Measurements from ENCODE around the gene MPC1.
A peak's percentile ranks its signal among the peaks of the same experiment; 100 is the strongest.

The MPC1 gene

GRCh38 chr6:166382933-166383801, at the start of gene MPC1:
Gene MPC1 (minus strand): TSS chr6:166382940. CDS start chr6:166382876, 64 bp downstream.
- peak; percentile 93 for DNase-seq

DNA sequence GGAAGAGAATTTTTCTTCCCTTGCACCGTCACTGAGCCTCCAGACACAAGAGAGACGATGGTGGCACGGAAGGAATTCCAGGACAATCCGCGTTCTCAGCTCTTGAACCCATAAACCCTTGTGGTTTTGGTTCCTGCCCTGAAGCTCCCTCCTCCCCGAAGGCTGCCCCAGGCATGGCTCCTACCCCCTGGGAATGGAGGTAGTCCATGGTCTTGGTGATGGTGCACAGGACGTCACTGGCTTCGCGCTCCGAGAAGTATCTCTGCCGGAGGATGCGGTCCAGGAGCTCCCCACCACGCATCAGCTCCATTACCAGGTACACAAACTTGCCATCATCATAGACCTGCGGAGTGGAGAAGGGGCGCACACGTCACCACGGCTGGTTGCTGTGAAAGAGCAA, 47.5 kb upstream of the MPC1 start:
- DNase-seq = no peak

- no peak for DNase-seq
Measured at GRCh38 chr6:166424431-166424830, 41.7 kb upstream of the MPC1 start.

GRCh38 chr6:166423781-166424180, 41.0 kb upstream of the MPC1 start:
- no peak for DNase-seq

DNA sequence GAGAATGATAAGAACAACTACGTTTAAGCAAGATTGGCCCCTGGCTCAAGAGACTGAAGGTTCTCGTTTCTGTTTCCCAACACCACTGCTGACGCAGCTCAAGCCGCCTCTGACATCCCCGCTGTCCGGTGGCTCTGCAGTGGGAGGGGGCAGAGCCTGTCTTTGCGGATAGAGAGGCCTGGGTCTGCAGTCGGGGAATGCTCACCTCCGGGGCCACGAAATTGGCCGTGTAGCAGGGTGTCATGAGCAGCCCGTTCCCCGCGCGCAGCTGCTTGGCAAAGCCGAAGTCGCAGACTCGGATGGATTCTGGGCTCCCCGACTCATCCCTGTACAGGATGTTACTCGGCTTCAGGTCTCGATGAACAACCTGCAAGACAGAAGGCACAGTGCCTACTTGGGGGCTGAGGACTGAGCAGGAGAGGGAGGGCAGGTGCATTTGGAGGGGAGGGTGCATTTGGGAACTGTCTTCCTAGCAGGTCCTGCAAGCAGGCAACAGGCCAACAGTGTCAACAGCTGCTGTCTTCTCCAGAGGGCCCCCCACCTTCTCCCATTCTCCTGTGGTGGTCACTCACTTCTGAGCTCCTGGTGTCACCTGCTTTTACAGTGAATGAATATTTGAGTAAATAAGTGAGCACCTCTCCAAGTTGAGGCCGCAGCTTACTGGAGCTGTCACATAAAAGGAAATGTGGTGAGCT, 40.5 kb upstream of the MPC1 start:
- DNase-seq = no peak

GRCh38 chr6:166422201-166422940, 39.6 kb upstream of the MPC1 start:
- DNase-seq = no peak

- DNase-seq = no peak
Measured at GRCh38 chr6:166420351-166420750, 37.6 kb upstream of the MPC1 start.

GRCh38 chr6:166419717-166420116, 37.0 kb upstream of the MPC1 start:
- no peak for DNase-seq

DNA sequence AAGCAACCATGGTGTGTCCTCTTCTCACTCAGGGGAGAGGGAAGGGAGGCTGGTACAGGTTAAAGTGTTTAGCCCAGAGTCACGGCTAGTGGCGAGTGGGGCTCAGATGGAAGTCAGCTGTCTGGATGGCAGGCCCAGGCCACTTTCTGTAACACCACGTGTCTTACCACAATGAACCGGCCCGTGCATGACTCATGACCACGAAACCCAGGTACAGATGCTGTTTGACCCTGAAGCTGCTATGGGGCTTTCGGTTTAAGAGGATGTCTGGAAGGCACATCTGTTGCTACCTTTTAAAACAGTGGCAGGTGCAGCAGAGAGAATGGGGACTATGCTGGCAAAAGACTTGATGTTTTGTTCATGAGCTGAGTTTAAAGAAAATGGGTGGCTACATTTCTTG, 36.5 kb upstream of the MPC1 start:
- peak; percentile 38 for DNase-seq

DNA sequence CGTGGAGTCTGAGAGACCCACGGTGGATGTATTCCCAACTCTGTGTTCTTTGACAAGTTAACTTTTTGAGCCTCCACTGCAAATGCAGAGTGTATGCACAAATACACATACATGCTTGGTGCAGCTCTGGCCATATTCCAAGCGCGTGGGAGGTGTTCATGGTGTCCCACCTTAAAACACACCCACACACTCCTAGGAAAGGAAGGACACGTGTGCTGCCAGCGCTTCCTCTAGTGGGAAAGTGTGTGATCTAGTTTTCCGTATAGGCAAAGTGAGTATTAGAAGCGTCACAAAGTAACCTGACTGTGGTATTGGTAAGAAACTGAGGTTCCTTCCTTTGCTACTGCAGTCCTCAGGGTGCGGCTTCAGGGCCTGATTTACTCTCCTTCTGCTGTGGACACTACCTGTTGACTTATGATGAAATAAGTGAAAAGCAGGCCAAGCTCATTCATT, 36.0 kb upstream of the MPC1 start:
- DNase-seq = no peak

GRCh38 chr6:166417285-166417691, 34.5 kb upstream of the MPC1 start:
- peak; percentile 34 for DNase-seq

- no peak for DNase-seq
Measured at GRCh38 chr6:166415833-166416347, 33.1 kb upstream of the MPC1 start.

DNA sequence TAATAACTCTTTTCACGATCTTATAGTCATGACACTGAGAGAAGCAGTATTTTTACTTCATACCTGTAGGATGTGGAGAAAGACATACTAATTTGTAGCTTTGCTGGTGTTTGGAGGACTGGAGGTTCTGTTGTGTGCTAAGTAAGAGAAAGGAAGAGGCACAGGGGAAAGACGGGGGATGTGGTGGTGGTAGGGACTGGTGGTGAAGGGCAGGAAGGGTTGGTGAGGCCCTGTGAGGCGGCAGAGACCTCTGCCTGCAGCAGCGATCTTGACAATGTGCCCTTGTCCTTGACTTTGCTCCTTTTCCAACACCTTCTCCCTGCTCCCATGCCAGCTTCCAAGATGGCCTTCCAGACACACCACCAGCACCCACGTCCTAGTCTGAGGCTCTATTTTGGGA, 32.6 kb upstream of the MPC1 start:
- DNase-seq = peak; percentile 17

DNA sequence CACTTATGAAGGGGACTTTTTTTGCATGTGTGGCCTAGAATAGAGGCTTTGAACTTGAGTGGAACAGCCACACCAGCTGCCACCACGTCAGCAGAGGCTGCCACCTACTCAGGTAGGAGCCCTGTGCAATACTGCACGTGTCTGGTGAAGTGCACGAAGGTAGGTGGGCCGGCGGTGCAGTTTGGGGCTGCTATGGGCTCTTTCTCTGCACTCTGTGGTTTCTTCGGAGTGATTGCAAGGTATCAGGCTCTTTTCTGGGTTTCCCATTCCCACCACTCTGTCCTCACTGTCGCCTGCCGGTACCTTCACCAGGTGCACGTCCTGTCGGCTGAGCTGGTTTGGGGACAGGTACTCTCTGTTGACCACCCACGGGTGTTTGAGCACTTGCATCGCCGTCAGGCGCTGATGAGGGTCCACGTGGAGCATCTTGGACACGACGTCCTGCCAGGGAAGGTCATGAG, 30.8 kb upstream of the MPC1 start:
- DNase-seq = peak; percentile 11

DNA sequence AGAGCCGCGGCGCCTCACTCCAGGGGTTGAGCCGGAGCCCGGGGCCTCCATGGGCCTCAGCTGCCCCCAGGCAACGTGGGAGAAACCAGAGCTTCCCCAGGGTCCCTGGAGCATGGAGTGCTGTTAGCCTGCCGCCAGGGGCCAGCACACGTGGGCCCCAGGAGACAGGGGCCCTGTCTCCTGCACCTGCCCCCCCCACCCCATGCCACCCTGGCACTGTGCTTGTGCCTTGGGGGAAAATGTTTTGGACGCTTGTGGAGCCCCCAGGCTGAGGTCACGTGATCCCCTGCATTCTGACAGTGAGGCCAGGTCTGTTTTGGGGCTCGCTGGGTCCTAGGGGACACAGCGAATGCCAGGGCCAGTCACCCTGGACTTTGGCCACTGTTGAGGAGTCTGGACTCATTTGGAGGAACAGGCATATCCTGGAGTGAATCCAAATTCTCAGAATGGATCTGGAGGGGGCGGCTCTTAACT, 30.2 kb upstream of the MPC1 start:
- no peak for DNase-seq

DNA sequence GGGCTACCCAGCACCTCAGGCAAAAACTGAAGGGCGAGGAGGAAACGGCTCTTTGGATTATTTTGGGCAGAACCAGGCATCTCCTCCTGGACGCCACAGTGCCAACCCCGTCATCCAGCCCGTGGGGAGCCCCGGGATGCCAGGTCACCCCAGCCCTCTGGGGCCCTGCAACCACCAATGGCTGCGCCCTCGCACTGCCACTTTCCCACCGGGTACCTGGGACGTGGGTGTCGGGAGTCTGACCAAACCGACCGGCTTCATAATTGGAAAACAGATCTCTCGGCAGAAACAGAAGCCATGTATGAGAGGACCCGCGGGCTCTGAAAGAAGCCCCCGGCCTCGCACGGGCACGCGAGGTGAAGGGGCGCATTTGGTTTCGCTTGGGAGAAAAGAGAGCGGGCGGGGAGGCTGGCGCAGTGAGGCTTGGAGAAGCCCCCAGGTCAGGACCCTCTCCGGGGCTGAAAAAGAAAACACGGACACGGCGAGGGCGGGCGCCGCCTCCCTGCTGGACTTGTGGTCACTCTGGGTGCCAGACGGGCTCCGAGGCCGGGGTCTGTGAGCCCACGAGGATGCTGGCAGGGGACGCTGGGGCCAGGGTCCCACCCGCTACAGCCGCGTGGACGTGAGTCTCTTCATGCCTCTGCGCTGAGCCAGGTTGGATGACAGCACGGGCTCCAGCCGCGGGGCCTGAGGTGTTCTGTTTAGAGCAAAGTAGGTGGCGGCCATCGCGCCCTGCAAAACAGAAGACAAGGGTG, 29.6 kb upstream of the MPC1 start:
- DNase-seq = no peak

- DNase-seq = peak; percentile 18
Measured at GRCh38 chr6:166411721-166412151, 29.0 kb upstream of the MPC1 start.

DNA sequence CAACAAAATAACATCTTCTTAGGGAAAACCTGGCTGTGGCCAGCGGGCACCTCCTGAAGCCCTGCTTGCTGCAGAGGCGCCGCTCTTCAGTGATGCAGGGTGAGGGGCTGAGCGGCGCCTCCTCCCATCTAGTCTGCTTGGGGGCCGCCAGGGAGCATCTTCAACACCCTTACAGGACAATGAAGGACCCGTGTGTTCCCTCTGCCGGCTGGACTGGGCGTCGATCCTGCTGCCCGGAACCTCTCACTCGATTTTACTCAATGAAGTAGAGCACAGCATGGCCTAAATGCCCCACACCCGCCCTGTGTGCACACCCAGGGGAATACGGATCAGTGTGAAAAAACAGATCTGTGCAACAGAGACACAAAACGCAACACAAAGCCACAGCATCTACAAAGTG, 28.5 kb upstream of the MPC1 start:
- DNase-seq = no peak

GRCh38 chr6:166410426-166410935, 27.7 kb upstream of the MPC1 start:
- DNase-seq = no peak

- DNase-seq = no peak
Measured at GRCh38 chr6:166408936-166409755, 26.4 kb upstream of the MPC1 start.

DNA sequence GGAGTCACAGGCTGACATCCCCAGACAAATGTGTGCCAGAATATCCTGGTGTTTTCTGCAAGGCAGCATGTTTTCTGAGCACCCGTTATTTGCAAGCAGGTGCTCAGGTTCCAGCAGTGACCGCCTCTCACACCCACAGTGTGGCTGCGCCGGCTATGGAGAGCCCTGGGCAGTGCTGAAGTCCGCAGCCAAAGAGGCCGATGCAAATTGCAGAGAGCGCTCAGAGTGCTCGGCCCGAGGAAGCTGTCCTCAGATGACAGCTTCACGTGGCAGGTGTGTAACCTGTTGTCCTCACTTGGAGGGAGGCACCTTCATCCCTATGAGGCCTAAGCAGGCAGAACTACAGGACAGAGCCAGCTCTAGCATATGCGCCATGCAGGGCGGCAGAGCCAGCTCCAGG, 23.5 kb upstream of the MPC1 start:
- DNase-seq = no peak
